Stimulated activated CD4-positive, alpha-beta T cell treated with anti-CD3 and anti-CD28 coated beads, Interleukin-12 subunit alpha, Interleukin-12 subunit beta, amount 100 ng/mL, for 48 hours (primary cell): ENCODE results near the gene PLEK.

Experiments
- DNase-seq, 3 donors: peaks; one replicate each; pipeline ENCODE4 v3.0.0-alpha.2; 2020; ENCODE audit warnings: low read depth in 2 of 3, low spot score in 1 of 3

The PLEK gene

DNA sequence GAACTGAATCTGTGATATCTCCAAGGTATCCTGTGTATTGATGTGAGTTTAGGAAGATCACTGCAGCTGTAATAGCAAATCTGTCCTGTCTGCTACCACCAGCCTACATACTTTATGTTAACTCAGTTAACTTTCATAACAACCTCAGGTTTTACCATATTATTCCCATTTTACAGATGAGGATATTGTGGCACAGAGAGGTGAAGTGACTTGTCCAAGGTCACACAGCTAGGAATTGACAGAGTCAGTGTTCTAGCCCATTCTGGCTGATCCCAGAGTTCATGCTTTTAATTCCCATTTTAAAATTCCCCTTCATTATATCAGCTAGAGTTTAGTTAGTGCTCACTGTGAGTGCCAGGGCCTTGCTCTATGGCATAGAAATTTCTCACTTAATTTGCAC lies 49.4 kb downstream of the PLEK start:
- DNase-seq, result no peak

DNA sequence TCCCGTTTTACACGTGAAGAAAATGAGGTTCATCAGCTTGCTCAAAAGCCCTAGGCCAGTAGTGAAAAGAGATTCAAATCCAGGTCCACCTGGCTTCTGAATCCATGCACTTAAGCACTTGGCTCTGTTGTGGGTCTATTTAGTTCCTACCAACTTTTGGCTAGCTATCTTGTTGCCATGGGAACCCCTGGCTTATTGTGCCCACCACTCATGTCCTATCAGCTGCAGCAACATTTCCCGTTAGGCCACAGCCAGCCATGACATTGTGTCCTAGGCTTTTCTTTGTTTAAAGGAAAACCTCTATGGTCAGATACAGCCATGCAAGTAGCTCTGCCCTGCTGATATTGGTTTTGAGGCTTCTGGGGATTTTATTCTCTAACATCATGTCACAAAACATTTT lies 49.8 kb downstream of the PLEK start:
- no peak for DNase-seq

DNA sequence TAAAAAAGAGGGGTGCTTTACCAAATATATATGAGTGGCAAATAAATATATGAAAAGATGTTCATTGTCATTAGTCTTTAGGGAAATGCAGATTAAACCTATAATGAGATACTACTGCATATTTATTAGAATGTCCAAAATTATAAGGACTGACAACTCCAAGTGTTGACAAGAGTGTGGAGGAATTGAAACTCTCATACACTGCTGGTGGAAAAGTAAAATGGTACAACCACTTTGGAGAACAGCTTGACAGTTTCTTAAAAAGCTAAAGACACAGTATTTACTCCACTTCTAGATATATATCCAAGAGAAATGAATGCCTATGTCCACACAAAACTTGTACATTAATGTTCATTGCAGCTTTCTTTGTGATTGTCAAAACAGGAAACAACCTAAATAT lies 50.4 kb downstream of the PLEK start:
- DNase-seq, result no peak

DNA sequence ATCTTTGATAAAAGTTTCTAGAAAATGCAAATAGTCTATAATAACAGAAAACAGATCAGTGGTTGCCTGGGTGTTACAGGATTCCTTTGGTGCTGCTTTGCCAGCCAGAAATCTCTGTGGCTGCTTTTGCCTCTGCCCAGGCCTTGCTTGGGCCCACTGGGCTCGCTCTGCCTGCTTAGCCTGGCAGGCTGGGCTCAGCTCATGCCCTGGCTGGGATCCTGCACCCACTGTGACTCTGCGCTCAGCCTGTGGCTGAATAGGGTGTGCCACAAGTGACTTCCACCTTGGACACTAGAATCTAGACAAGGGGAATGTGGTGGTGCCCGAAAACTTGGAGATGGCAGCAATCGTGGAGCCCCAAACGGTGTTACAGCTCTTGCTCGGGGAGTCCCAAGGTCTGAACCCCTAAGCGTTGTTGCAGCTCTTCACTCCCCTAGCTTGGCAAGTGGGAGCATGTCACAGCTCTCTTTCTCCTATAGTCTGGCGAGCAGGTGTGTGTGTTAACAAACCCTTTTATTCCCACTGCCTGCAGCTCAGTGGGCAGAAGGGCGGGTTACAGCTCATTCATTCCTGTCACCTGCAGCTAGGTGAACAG lies 51.1 kb downstream of the PLEK start:
- DNase-seq, result no peak

DNA sequence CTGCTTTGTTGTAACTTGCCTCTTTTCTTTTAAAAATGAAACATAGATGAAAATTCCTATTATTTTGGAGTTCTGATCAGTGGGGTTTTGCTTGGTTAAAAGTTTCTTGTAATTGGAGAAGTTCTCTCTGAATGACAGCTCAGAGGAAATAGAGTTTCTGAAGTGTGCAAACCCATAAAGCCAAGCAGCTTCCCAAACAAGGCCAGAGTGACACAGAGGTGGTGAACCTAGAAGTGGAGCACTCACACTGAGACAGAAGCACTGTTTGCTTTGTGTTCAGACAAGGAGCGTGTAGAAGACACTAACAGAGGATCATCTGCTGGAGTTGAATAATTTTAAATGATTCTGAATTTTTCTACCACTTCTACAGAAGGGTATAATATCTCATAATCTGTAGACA lies 52.8 kb downstream of the PLEK start:
- DNase-seq, result no peak

DNA sequence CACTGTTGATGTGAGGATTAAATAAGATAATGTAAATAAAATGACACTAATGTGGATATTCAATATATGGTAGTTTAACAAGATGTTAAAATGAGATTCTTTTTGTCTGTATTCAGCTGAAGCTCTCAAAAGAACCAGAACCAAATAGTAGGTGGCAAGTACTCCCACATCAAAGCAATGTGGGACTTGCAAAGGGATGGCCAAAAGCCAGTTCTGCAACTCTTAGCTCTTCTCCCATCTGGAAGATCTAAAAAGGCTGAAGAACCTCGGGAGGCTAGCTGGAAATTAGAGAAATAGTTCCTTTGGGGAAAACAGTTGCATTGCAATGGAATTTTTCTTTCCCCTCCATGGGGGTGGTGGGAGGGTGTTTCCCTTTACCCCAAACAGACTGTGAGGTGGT lies 53.3 kb downstream of the PLEK start:
- no peak for DNase-seq

DNA sequence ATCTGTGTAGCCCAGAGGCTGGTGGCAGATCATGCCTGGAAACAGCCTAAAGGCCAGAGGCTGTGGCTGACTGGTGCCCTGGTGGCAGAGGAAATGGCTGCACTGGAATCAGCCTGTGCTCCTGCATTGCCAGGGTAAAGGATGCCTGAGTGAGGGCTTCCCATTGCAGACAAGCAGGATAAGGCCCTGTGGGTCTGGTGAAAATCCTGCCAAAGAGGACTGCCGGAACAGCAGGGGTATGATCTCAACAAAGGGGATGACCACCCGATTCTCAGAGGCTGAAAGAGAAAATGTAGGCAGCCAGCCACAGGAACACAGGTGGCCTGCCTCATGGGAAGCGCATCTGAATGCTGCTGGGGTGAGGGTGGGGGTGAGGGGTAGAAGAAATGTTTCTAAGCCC lies 53.8 kb downstream of the PLEK start:
- no peak for DNase-seq

DNA sequence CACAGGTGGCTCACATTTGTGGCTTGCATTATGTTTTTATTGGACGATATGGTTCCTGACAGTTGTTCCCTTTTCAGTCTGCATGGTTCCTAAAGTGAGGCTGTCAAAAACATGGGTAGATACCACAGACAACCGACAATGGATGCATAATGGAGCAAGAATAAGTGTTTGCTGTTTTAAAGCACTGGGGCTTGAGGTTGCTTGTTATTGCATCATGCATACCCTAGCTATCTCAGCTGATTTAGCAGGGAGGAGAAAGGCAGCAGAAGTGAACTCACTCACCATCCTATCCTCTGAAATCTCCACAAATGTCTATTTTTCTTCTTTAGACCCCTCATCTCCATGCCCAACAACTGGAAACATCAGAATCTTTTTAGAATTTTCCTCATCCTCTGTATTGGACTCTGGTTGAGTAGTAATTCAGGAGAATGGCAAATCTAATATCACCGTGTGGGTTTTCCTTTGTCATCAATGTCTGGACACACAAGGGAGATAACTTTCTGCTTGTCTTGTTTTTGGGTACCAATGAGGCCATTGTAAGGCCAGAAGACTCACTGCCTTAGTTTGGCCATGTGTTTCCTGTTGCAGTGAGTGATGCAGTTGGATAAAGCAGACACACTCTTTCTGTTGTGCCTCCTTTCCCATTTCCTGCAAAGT lies 55.3 kb downstream of the PLEK start:
- no peak for DNase-seq

DNA sequence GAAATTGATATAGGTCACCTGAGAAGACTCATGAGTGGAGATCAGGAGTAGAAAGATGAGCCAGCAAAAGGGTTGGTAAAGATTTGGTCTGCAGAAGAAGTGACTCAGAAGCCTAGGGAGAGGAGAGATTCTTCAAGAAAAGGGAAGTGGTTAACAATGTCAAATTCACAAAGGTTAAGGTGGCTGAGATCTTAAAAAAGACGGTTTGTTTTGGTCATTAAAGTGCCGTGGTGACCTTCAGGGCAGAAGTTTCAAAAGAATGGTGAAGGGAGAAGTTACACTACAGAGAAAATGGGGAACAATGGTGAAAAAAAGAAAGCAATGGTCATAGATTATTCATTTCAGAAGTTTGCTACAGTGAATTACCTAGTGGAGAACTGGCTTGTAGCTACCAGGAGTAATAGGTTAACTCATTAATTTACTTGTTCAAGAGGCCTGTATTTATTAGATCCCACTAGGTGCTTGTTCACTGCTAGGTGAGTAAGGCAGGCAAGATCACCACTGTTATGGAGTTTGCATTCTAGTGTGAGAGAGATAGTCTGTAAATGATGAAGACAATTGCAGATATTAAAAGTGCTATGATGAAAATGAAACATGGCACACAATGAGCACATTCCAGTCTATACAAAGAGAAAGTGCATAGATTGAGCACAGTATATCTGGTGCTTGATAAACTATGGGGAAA lies 59.0 kb downstream of the PLEK start:
- DNase-seq, result no peak

DNA sequence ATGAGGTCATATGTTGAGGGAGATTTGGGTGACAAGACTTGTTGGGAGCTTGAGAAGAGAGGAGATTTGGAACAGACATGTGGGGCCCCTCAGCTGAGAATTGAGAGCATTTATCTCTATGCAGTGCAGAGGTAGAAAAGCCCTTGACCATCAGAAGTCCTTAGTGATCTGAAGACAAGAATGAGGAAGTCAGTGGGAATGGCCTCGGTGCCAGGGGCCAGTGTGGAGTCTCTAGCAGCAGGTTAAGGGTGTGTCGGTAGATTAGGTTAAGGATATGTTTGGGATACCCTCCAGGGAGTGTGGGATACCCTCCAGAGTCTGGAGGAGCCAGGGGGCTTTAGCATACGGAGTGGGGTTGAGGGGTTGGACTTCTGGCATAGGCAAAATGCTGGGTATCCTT lies 60.4 kb downstream of the PLEK start:
- DNase-seq, result no peak

DNA sequence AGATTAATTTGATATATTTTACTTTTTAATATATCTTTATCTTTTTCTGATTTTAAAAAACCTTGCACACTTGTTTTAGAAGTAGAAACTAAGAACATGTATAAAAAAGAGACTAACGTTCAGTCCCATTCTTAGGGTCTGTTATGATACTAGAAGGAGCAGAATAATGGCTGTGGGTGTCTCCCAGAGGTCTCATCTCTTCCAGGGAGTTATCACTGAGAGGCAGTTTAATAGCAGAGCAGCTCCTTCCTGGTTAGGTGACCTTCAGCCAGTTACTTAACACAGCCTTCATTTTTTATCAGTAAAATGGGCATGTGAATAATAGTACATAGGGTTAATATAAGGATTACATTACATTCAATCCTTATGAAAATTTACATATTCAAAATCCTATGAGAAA lies 61.4 kb downstream of the PLEK start:
- DNase-seq, result no peak

DNA sequence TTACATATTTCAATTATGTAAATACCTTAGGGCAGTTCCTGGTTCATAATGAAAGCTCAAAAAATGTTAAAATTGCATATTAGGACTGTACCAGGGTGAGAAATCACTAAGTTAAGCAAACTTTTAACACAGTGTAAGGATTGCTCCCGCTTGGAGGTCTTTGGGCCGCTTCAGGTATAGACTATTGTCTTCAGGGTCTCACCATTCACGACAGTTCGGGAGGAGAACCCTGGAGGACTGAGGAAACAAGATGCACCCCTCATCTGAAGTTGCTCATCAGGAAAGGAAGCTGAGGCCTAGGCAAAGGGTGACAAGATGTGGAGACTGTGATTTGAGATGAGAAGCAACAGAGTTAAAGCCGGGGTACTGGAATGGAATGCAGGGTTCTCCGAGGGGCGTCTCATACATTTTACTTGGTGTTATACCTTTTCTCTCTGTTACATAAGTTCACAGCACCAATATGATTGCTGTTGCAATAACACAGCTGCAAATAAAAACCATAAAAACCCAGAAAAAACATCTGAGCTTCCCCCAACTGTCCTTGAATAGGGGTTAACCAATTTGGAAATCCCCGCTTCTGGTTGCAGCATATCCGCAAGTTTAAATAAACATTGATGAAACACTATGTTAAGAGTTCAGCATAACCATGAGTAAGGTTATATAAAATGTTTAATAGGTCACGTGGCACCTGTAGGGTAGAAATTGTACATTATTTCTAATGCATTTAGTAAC lies 61.9 kb downstream of the PLEK start:
- no peak for DNase-seq

DNA sequence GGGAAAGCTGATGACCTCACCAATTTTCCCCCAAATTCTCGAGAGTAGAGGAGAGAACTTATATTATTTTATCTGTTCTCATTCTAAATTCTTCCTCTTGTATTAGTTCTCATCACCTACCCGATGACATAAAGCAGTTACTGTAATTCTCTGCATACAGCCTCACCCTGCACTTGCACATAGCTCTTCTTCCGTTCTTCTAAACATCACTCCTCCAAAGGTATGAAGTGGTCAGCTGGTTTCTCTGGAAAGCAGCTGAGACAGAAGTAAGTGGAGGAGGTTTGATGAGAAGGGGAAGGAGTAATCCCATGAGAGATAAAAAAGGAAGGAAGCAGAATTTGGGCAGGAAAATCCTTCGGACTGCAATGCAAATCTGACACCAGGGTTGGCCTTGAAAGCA lies 63.0 kb downstream of the PLEK start:
- no peak for DNase-seq

DNA sequence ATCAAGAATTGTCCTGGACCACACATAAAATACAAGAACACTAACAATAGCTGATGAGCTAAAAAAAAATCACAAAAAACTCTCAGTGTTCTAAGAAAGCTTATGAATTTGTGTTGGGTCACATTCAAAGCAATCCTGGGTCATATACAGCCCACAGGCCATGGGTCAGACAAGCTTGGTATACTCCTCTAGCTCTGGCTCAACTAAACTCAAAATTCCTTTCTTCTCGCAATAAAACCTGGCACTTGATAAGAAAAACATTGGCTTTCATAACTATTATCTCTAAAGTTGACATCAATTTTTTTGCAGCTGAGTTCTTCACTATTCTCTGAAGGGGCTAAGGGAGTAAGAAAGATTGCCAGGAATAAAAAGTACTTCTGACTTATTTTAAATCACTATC lies 63.7 kb downstream of the PLEK start:
- no peak for DNase-seq

DNA sequence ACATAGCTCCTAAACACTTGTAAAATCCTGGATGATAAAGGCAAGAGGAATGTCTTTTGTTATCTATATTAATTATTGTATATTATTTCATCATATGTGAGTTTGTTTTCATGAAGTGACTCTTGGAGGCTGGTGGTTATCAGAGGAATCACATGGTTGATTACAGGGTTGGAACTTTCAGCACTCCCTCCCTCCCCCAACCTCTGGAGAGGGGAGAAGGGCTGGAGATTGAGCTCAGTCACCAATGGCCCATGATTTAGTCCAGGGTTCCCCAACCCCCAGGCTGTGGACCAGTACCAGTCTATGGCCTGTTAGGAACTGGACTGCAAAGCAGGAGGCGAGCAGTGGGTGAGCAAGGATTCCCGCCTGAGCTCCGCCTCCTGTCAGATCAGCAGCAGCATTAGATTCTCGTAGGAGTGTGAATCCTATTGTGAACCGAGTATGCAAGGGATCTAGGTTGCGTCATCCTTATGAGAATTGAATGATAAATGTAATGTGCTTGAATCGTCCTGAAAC lies 64.3 kb downstream of the PLEK start:
- DNase-seq, result no peak

DNA sequence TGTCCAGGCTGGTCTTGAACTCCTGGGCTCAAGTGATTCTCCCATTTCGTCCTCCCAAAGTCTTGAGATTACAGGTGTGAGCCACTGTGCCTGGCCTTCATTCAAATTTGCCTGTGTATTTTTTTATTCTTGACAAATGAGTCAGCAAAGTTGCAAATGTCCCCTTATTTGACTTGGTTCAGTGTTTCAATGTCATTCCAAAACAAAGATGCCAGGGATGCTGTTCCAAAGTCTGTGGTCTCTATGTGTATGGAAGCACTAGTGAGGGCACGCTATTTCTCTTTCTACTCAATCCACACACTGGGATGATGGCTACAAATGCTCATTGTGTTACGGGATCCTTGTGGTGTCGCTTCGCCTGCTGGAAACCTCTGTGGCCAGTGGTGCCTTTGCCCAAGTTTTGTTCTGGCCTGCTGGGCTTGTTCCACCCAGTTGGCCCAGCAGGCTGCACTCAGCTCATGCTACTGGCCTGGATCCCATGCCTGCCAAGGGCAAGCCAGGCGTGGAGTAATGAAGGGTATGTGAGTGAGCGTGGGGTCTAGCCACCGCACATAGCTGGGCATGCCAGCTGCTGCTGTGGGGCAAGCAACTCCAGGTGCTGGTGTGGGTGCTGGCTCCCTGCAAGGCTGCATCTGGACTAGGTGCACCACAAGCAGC lies 66.4 kb downstream of the PLEK start:
- DNase-seq, result no peak

DNA sequence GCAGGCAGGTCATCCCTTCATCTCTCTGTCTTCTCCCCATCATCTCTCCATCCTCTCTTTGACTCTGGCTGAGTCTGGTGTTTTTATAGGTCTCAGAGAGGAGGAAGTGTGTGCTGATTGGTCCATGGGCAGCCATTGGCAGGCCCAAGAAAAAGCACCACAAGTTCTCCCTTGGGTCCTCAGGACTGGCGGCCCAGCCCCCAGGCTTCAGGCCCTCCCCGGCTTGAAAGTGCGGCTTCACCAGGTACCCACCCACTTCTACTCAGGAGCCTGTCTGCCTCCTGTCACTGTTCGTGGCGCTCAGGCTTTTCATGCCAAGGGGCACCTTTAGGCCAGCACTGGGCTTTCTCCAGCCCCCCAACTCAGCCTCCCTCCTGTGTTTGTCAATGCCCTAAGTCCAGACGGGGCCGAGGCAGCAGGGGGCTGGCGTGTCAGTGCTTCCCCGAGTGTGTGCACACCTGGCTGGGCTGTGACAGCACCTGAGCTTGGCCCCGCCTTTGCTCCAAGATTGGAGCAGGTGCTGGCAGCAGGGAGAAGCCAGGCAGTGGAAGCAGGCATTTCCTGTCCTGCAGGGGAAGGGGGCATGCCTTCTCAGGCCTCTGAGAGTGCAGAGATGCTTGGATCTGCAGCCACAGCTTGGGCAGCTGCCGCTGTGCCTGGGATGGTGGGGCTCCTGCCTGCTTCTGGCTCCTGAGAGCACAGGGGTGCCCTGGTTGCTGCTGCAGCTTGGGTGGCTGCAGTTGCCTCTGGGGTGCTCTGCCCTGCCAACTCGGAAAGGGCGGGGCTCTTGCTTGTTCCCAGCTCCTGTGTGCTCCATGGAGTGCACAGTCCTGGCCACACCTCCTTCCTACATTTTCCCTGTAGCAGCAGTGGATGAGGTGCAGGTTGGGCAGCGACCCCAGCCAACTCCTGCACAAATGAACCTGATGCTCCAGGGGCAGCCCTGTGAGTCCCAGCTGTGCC lies 67.9 kb downstream of the PLEK start:
- DNase-seq, result no peak

DNA sequence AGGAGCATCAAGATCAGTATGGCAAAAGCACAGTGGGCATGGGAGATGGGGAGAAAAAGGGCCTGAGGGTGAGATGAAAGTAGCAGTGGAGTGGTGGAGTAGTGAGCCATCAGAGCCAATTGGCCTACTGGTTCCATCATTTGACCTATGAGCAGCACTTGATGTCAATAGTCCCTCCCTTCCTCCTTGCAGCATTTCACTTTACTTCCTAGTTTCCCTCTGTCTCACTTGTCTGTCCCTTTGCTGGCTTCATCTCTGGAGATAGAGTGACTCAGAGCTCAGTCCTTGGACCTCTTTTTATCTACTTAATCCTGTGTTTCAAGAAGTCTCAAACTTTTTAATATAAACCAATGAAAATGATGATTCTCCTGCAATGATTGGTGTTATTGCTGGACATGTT lies 69.9 kb downstream of the PLEK start:
- DNase-seq, result no peak

DNA sequence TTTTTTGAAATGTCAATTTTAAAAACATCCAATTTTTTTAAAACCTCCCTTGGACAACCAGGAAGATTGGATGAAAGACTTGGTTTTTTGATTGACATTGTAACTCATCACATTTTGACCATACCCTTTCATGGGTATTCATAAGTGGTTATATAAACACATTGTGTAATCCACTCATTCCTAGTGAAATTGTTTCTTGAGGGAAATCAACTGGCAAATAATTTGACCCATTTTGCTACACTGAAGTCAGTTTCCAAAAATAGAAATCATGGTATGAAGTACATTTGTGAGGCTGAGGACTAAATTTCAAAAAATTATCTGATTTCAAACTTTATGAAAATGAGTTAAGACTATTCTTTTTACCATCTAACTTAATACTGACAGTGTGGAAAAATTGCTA lies 70.5 kb downstream of the PLEK start:
- no peak for DNase-seq

DNA sequence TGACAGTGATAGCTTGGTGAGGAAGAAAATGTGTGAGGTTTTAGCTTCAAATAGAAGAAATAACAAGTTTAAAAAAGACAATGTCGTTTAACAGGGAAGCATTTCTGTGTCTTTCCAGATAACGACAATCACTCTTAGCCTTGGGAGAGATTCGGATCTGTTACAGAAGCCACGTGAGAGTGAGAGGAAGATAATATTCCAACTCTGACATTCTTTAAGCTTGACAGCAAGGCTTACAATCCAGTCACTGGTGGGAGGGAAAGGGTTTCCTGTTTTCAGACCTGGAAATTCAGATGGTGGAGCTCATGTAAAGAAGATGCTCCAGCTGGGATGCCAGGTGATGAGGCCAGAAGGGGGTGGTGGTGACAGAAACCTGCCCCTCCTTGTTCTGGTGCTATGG lies 71.2 kb downstream of the PLEK start:
- DNase-seq, result no peak
